GM18870 (cell line): Measurements from ENCODE around the gene ACYP1.

ENCODE experiments used
- ATAC-seq: cut with Tn5 transposase; IDR thresholded peaks from one replicate; pipeline ENCODE4 v1.9.1; 2021; ENCODE audit warnings: moderate library complexity; ENCODE audit not compliant: unreplicated experiment

Gene ACYP1

DNA sequence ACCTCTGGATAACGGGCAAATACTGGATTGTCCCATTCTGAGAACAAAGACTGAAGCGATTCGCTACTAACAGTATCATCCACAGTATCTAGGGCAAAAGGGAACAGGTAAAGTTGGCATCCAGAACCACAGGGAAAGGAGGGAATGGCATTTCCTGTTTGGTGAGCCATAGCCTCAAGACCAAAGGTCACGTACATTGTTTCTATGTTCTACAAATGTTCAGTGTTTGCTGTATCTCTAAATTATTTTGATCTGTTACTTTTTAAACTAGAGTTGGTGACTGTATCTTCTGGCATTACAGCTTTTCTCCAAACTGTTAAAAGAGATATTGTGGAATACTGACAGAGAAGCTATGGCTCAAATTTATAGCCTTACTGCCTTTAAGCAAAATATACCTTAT is 22.2 kb downstream of the ACYP1 start:
- no peak for ATAC-seq

DNA sequence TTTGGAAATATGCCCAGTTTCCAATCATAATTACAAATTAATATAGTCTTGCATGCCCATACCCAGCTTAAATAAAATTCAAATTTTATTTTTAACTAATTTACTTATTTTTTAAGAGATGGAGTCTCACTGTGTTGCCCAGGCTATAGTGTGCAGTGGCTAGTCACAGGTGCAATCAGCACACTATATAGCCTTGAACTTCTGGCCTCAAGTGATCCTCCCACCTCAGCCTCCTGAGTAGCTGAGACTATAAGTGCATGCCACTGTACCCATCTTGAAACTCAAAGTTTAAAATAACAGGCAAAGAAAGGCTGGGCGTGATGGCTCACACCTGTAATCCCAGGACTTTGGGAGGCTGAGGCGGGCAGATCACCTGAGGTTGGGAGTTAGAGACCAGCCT is 22.9 kb downstream of the ACYP1 start:
- ATAC-seq: no peak

DNA sequence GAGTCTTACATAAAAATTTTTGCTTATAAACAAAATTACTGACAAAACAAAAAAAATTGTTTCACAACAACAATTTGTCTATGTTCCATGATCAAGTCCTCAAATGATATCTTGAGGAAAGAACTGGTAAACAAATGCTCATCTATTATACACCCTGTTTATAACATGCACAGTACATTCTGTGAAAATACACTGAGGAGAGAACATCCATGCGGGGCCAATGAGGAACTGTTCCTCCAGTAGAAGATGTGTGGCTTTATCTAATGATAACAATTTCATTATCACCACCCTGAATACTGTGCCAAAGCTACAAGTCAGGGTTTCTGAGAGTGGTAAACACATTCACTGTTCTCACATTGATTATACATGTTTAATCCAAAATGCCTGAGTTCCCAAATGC is 23.3 kb downstream of the ACYP1 start:
- no peak for ATAC-seq

DNA sequence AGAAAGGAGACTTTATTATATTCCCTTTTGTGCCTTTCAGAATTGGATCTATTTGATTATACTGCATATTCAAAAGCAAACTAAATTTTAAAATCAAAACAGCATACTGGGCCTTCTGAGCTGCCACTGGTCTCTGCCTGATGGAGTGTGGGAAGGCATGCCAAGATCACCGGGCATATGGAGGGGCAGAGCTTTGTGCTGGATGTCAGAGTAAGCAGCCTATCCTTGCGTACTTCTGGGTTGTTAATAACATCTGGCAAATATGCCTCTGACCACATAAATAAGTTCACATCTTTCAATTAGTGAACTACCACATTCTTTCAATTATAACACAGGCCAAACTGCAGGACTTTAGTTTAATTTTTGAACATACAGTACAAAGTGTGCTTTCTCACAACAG is 30.9 kb downstream of the ACYP1 start:
- ATAC-seq: no peak

DNA sequence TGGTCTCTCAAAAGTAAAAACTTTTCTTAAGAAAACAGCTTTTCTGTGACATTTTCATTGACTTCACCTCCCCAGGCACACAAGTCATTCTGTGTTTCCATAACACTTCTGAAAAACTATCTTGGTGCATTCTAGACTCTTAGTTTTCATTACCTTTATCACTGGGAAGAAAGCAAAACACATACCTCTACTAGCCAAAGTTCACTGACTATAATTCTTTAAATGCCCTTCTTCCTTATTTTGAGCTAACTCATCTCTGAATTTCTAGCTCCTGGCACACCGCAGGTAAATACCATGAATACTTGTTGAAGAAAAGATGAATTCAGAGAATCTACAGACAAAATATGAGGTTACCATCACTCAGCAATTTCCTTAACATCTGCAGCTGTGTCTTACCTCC is 33.7 kb downstream of the ACYP1 start:
- ATAC-seq: no peak

DNA sequence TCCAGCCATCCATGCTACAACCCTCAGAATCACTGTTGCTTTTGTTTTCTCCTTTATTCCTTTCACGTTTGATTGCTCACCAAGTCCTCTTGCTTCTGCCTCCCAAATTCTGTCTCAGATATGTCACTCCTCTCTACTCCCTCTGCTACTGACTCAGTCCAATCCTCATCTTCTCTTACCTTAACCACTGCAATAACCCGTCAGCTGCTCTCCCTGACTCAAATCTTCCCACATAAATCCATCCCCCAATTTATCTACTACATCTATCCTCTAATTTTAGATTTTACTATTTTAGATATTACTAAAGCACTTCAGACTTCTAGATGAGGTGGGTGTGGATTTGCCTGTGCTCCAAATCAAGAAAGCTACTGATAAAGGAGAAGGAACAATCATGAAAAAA is 37.9 kb downstream of the ACYP1 start:
- ATAC-seq: no peak

DNA sequence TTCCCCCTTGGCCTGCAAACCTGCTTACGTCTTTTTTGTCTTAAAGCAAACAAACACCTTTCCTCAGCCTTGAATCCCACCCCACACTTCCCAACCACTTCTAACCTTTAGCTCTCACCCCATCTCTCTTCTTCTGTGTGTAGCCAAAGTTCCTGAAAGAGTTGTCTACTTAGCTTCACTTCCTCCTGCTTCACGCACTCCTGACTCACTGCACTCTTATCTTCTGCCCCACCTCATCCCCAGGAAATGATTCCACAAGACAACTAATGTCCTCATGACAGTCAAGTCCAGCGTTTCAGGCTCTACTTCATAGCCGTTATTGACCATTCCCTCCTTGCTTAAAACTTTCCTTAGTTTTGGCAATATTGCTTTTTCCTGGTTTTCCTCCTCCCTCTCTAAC is 38.7 kb downstream of the ACYP1 start:
- ATAC-seq: no peak

DNA sequence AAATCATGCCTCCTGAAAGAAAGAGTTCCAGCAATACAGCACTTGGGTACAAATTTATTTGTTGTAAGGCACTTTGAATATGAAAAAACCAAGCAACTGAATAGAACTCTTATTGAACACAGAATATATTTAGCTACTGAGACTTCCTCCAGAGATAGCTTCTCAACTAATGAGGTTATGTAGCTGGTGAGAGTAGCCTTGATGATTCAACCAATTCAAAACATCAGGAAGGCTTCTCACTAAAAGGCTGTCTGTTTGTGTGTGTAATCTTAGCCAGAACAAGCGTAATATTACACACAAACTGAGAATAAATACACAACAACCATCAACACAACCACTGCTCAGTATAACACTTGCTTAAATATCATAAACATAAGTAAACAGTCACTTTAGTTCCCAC is 40.7 kb downstream of the ACYP1 start:
- no peak for ATAC-seq

DNA sequence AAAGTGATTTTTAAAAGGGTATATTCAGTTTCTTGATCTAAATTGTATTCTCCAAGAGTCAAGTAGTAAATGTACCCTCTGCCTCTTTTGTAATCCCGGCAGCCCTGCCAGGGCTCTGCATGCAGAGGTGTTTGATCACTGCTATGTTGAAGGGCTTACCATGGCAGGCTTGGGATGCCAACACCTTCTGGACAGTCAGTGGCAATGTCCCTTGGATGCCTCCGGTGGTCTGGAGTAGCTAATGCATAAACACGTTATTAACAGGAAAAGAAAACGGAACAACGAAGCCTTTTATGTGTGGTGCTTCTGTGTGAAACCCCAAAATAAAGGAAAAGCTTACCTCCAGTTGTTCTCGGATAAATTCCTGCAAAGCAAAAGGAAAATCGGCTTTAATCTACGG is 41.2 kb downstream of the ACYP1 start:
- ATAC-seq: no peak

DNA sequence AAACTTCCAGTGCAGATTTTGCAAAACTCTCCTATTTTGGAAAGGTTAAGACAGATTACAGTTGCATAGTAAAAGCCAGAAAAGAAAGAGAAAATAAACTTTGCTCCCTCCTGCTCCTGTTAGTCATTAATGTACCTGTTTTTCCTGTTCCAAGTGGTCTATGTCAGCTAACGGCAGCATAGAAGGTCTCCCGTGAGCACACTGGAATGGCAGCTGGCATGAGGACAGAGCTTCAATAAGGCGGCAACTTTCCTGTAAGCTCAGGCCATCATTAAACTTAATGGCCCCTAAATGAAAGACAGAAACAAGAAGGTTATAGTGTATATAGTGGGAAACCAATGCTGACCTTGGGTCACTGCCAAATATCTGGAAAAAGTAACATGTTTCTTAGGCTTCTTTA is 45.1 kb downstream of the ACYP1 start:
- ATAC-seq: no peak

DNA sequence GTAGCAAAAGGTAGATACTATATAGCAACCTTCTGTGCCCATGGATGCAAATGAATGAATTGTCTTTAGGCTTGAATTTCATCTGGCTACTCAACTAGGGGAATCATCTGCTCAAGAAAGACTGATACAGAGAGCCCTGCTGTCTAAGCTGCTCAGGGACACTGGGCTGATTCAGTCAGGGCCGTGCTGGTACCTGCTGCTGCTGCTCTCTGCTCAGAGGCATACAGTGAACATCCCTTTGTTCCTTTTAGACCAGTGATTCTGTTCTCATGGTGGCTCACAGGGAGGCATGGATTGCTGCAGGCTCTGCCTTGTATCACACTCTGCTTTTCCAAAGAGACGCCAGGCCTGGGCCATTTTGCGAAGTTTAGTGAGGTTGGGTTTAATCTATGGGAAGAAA is 47.0 kb downstream of the ACYP1 start:
- no peak for ATAC-seq

DNA sequence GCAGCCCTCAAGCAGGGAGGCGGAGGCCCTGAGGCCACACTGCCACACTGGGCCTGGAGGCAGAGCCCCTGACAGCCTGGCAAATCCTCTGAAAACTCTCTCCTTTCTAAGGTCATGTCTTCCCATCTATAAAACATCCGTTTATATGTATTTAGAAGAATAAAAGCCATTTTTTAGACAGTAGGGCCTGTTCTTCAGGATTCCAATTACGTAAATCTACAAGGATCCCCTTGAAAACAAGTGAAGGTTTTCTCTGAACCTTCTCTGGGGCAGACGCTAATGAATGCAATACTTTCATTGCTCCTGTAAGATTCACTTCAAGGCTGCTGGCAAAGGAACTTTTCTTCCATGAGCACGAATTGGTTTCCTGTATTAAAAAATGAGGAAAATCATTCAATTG is 48.3 kb downstream of the ACYP1 start:
- no peak for ATAC-seq

DNA sequence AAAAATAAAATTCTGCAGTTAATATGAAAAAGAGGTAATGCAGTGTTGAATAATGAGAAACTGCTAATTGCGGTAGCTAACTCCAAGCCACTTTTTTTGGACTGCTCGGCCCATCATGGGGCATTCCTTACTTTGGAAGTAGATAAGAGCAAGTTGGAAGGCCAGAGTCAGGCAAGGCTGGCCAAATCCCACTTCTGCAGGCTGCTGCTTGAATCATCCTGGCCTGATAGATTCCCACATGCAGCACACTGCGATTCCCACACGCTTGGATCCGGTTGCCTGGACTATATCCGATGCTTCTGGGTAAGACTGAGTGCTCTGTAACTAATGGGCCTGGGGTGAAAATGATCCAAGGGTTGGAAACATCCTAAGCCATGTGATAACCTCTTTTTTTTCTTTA is 50.5 kb downstream of the ACYP1 start:
- ATAC-seq: no peak

DNA sequence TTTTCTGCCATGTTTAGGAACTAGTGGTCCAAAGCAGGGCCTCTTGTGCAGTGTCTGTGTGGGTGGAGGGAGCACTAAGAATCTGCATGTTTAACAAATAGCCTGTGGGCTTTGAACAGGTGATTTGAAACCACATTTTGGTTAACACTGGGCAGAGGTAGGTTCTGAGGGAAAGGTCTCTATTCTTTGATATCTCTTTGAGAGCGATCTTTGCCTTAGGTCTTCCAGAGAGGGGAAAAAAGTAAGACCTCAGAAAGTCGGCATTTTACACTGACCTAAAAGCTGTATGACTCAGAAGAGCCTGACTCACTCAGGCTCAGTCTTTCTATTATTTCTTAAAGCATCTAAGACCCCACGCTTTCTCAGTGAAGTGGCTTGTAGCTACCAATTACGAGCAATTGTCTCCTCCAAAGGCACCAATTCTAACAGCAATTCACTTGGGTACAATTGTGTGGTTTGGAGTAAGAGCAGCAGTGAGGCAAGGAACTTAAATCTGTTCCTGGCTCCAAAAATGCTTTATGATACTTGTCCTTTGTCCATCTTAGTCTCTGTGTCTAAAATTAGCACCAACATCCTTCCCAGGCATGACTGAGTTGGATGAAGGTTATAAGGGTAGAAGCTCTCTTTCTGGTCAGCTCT is 52.3 kb downstream of the ACYP1 start:
- ATAC-seq: no peak

DNA sequence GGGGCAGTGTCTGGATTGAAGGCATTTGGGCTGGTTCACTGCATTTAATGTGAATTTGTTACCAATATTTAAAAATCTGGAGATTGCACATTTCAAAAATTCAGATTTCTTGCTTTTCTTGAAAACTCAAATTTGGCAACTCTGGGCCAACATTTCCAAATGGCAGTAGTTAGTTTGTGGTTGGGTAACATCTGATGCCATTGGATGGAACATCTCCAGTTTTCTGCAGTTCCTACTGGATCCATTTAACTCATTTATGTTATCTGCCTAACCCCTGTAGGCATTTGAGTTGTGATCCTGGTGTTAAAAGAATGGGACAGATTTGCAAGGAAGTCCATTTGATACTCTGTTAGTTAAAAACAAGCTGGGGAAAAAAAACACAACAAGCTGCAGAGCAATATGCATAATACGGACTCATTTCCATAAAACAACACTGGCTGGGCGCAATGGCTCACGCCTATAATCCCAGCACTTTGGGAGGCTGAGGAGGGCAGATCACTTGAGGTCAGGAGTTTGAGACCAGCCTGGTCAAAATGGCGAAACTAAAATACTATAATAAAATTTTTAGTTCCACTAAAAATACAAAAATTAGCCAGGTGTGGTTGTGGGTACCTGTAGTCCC is 53.2 kb downstream of the ACYP1 start:
- no peak for ATAC-seq

DNA sequence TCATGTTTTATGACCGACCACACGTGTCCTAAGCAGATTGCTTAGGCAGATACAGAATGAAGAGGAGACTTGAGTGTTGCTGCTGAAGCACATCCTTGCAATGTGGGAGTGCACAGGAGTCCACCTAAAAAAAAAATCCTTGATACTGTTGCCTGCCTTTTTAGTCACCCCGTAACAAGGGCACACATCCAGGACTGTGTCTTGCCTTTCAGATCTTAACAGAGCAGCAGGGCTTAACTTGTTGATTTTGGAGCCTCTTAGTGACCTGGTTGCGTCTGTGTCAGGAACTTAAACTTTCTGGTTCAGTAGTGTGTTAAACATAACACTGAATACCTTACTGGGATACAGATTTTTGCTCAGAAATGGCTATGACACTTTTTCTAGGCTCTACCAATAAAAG is 54.6 kb downstream of the ACYP1 start:
- ATAC-seq: no peak

DNA sequence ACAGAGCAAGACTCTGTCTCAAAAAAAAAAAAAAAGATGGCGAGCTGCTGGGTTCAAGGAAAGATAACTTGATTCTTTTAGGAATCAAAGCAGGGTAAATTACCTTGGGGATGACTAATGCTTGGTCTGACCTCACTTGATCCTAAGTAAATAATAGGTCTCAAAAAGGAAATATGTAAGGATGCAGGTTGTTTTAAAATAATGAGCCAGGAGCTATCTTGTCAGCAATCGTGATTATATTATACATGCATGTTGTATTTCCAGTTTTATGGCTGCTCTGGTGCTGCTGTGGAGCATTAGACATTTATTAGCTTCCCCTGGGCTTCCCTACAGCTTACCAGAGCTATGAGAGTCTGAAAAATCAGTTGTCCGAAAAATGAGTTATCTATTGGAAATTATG is 58.5 kb downstream of the ACYP1 start:
- no peak for ATAC-seq

DNA sequence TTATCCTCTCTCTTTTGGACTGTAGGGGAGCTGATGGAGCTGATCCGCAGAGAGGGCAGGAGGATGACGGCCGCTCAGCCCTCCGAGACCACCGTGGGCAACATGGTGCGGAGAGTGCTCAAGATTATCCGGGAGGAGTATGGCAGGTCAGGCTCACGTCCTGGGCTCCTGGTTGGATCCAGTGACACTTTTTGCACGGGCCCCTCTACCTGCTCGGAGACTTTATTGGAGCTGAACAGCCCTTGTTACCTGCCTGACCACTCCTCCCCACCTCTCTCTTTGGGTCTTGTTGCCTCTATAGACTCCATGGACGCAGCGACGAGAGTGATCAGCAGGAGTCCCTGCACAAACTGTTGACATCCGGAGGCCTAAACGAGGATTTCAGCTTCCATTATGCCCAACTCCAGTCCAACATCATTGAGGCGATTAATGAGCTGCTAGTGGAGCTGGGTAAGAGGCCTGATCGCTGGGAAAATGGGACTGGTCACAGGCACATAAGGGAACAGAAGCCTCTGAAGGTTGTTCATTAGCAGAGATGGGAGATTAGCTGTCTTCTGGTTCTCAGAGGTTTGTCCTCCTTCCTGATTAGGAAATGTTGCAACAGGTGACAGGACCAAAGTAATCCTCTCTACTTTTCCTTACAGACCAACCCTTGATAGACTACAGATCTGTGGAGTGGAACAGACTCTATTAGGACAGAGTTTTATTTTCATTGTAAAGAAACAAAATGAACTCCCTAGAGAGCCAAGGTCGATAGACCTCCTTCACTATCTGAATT is 60.4 kb downstream of the ACYP1 start:
- ATAC-seq: no peak
